SU-DHL-6 (cell line): Measurements from ENCODE around the gene TSHZ2.

ENCODE experiments used
- H2AFZ ChIP-seq: fragments of 200-600 bp; sonication (generic); 2 replicates; pipeline ENCODE4 v1.6.1; 2014; ENCODE audit warnings: low read depth, mild to moderate bottlenecking, moderate library complexity, mixed read lengths, antibody characterized with exemption, low read length; ENCODE audit not compliant: severe bottlenecking
- H3F3A ChIP-seq: fragments of 200-600 bp; shearing (Covaris generic); 2 replicates; pipeline ENCODE4 v1.6.0; 2016; ENCODE audit warnings: antibody characterized with exemption, mild to moderate bottlenecking; ENCODE audit not compliant: insufficient read depth
- H3K27ac ChIP-seq: fragments of 200-600 bp; sonication (generic); 2 replicates; pipeline ENCODE4 v1.5.1; 2016; ENCODE audit warnings: low read depth, mild to moderate bottlenecking, low read length, moderate library complexity, mixed read lengths
- H3K27me3 ChIP-seq: fragments of 200-600 bp; sonication (generic), shearing (Covaris generic); 2 replicates; pipeline ENCODE4 v1.6.0; 2014; ENCODE audit warnings: mild to moderate bottlenecking, low read length
- H3K36me3 ChIP-seq: fragments of 200-600 bp; sonication (generic); 2 replicates; pipeline ENCODE4 v1.6.1; 2014; ENCODE audit warnings: mild to moderate bottlenecking, low read length, mixed read lengths
- H3K4me2 ChIP-seq: fragments of 300-600, 200-600 bp; shearing (Covaris generic), sonication (generic); 2 replicates; pipeline ENCODE4 v1.6.0; 2014; ENCODE audit warnings: low read length, low read depth, mild to moderate bottlenecking; ENCODE audit not compliant: poor library complexity, severe bottlenecking
- H3K4me3 ChIP-seq: fragments of 200-600 bp; sonication (generic); 2 replicates; pipeline ENCODE4 v1.5.1; 2014; ENCODE audit warnings: antibody characterized with exemption, low read length, mild to moderate bottlenecking, mixed read lengths; ENCODE audit not compliant: insufficient read depth, poor library complexity, severe bottlenecking
- H3K79me2 ChIP-seq: fragments of 200-600 bp; sonication (generic); 2 replicates; pipeline ENCODE4 v1.6.1; 2014; ENCODE audit warnings: mild to moderate bottlenecking, low read length, moderate library complexity; ENCODE audit not compliant: insufficient read depth
- H3K9ac ChIP-seq: fragments of 200-600 bp; sonication (generic); 2 replicates; pipeline ENCODE4 v1.7.0; 2014; ENCODE audit warnings: mild to moderate bottlenecking, low read length
- H3K9me2 ChIP-seq: fragments of 200-600 bp; sonication (generic); replicated peaks from 2 replicates; pipeline ENCODE4 v1.6.1; 2014; ENCODE audit warnings: low read length; ENCODE audit not compliant: insufficient read depth
- H3K9me3 ChIP-seq: fragments of 200-600 bp; sonication (generic); 2 replicates; pipeline ENCODE4 v1.6.1; 2014; ENCODE audit warnings: low read length, mixed read lengths; ENCODE audit not compliant: insufficient read depth
- H4K20me1 ChIP-seq: fragments of 200-600 bp; sonication (generic); 2 replicates; pipeline ENCODE4 v1.6.1; 2014; ENCODE audit warnings: low read depth, mild to moderate bottlenecking, antibody characterized with exemption, low read length, moderate library complexity, mixed read lengths
- CTCF ChIP-seq: fragments of 200-600 bp; sonication (generic); IDR thresholded peaks from one replicate; pipeline ENCODE4 v1.5.1; 2017; ENCODE audit warnings: antibody characterized with exemption, mild to moderate bottlenecking, low read length, moderate library complexity; ENCODE audit not compliant: insufficient read depth, poor library complexity, severe bottlenecking
- EZH2phosphoT487 ChIP-seq: fragments of 200-600 bp; sonication (generic), shearing (Covaris generic); conservative IDR thresholded peaks from 2 replicates; pipeline ENCODE4 v1.6.1; 2018; ENCODE audit warnings: mild to moderate bottlenecking, antibody characterized with exemption, low read length, moderate library complexity, mixed read lengths

Gene TSHZ2

GRCh38 chr20:53124803-53125202 is 152.6 kb downstream of the TSHZ2 start:
- no peaks in the 10 kb centered on the region for H3K79me2 ChIP-seq
- no peaks in the 10 kb centered on the region for H3K9me3 ChIP-seq
- TF ChIP-seq CTCF = no peak
- no peaks in the 10 kb centered on the region for H3K9me2 ChIP-seq
- H2AFZ ChIP-seq = no peak overlapping the region
- H3K36me3 ChIP-seq = no peaks in the 10 kb centered on the region
- H3K9ac ChIP-seq = no peak overlapping the region
- H3F3A ChIP-seq = no peaks in the 10 kb centered on the region
- H4K20me1 ChIP-seq = no peaks in the 10 kb centered on the region
- H3K4me3 ChIP-seq = no peak overlapping the region
- no peak overlapping the region for H3K27ac ChIP-seq
- no peak overlapping the region for H3K4me2 ChIP-seq
- H3K27me3 ChIP-seq = no peaks in the 10 kb centered on the region

- TF ChIP-seq CTCF (no peak), EZH2phosphoT487 (no peak)
- Histone ChIP-seq H4K20me1 (no peaks in the 10 kb centered on the region), H2AFZ (no peak overlapping the region), H3K9me3 (no peaks in the 10 kb centered on the region), H3K27ac (no peak overlapping the region), H3K36me3 (no peaks in the 10 kb centered on the region), H3K79me2 (no peaks in the 10 kb centered on the region), H3K9ac (no peak overlapping the region), H3K9me2 (no peaks in the 10 kb centered on the region), H3F3A (no peaks in the 10 kb centered on the region), H3K4me3 (no peak overlapping the region), H3K27me3 (no peaks in the 10 kb centered on the region), H3K4me2 (no peak overlapping the region)
Observed at GRCh38 chr20:53126185-53126584, 154.0 kb downstream of the TSHZ2 start.

DNA sequence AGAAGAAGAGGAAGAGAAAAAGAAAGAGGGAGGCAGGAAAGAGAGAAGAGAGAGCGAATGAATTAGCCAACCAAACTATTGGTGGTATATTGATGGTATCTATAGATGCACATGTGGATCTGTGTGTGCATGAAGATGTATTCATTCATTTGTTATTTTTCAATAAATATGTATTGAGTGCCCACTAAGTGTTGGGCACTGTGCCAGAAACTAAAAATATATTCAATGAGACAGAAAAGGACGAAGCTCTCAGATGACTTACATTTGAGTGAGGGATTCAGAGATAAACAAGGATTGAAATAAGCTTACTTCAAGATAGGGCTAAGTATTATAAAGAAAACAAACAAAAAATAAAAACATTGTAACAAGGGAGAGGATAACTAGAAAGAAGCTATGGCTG is 154.9 kb downstream of the TSHZ2 start:
- Histone ChIP-seq H3K36me3 (no peaks in the 10 kb centered on the region), H3K9me3 (no peaks in the 10 kb centered on the region), H3K4me3 (no peak overlapping the region), H3K9ac (no peak overlapping the region), H3K27ac (no peak overlapping the region), H3K79me2 (no peaks in the 10 kb centered on the region), H4K20me1 (no peaks in the 10 kb centered on the region), H3K27me3 (no peaks in the 10 kb centered on the region), H3K9me2 (no peaks in the 10 kb centered on the region), H3F3A (no peaks in the 10 kb centered on the region), H3K4me2 (no peak overlapping the region), H2AFZ (no peak overlapping the region)
- TF ChIP-seq EZH2phosphoT487 = no peak
- no peak for TF ChIP-seq CTCF

DNA sequence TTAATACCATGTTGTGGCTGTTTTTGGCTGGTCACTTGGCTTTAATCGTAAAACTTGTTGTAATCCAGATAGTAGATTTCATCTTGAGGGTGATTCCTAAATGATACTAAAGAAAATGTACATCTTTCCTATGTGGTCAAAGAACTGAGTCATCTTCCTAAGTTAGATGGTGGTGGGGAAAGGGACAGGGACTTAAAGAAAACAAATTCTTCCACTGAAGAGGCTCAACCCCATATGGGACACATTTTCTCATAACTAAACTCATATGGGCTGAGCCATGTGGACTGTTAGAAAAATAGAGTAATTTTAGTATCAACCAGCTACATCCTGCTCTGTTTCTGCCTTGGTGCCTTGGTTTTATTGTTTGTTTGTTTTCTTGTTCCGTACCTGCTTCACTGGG is 155.8 kb downstream of the TSHZ2 start:
- Histone ChIP-seq H3K9me3 (no peaks in the 10 kb centered on the region), H3K36me3 (no peaks in the 10 kb centered on the region), H3K27me3 (no peaks in the 10 kb centered on the region), H3K79me2 (no peaks in the 10 kb centered on the region), H3K4me2 (no peak overlapping the region), H3K9ac (no peak overlapping the region), H3K27ac (no peak overlapping the region), H3K9me2 (no peaks in the 10 kb centered on the region), H3F3A (no peaks in the 10 kb centered on the region), H3K4me3 (no peak overlapping the region), H2AFZ (no peak overlapping the region), H4K20me1 (no peaks in the 10 kb centered on the region)
- TF ChIP-seq CTCF = no peak
- no peak for TF ChIP-seq EZH2phosphoT487
